Thyroid gland (tissue), 4 donors: Measurements from ENCODE around the gene GRM1. TPM values are rescaled to one million over a fixed set of nuclear protein-coding genes. Genes with fewer than 3 reads are reported as not detected.
"Not testable (repeated sequence)": the region's sequence is repeated elsewhere in the genome, so short reads cannot be mapped to it uniquely, and the experiment has no call there.

ENCODE experiments used
- DNase-seq, 2 donors: peaks; one replicate each; pipeline ENCODE4 v3.0.0-alpha.2; 2019
- H3K27ac ChIP-seq, 3 donors: fragments of 200-600 bp; sonication (generic); 1 replicate in 2 of 3; 2 replicates in 1 of 3; pipeline ENCODE4 v1.5.1; 2016 to 2019; ENCODE audit warnings: mild to moderate bottlenecking in 1 of 3, moderate library complexity in 1 of 3
- H3K27me3 ChIP-seq: fragments of 200-600 bp; sonication (generic); one replicate; pipeline ENCODE4 v1.5.1; 2019
- H3K36me3 ChIP-seq, 2 donors: fragments of 200-600 bp; sonication (generic); one replicate each; pipeline ENCODE4 v1.5.1; 2016 to 2019
- H3K4me1 ChIP-seq, 2 donors: fragments of 200-600 bp; sonication (generic); one replicate each; pipeline ENCODE4 v1.5.1; 2017 to 2019
- H3K4me3 ChIP-seq, 3 donors: fragments of 200-600 bp; sonication (generic); replicated peaks in 1 of 3; 1 replicate in 2 of 3; 2 replicates in 1 of 3; pipeline ENCODE4 v1.5.1; 2016; ENCODE audit warnings: mild to moderate bottlenecking in 1 of 3
- H3K9me3 ChIP-seq: fragments of 200-600 bp; sonication (generic); one replicate; pipeline ENCODE4 v1.5.1; 2017
- POLR2A ChIP-seq, 2 donors: fragments of 450-650 bp; IDR thresholded peaks; one replicate each; pipeline ENCODE4 v1.6.1; 2017; ENCODE audit warnings: antibody characterized with exemption in 2 of 2, mild to moderate bottlenecking in 2 of 2, moderate library complexity in 1 of 2
- WGBS, 2 donors: methylation state at CpG; one replicate each; pipeline ENCODE4 v1.1.5; 2017; 5-methylcytosine and 5-hydroxymethylcytosine counted together
- intact Hi-C: fragments of 100-400 bp; cut with DNase I; formaldehyde crosslinking; loops from one replicate; pipeline ENCODE4 v1.15.1; 2023
- total RNA-seq, 4 donors: library from RNA; depleted of rRNA; stranded (reverse); fragments of >200 nt; gene quantifications; one replicate each; pipeline ENCODE4 v1.2.3, GENCODE V29; 2016
- TF ChIP-seq, protein P1 (sequence below), 6 experiments: fragments of 200-600 bp in 3 of 6; fragments of 450-650 bp in 3 of 6; sonication (generic) in 3 of 6; IDR thresholded peaks; one replicate each; pipeline ENCODE4 v1.5.1; 2016 to 2019; ENCODE audit warnings: antibody characterized with exemption in 6 of 6, mild to moderate bottlenecking in 2 of 6, inconsistent platforms in 1 of 6, moderate library complexity in 1 of 6

GRM1 gene
- total RNA-seq, 4 donors from 2014 or later, result 0.29 to 2.5 (median 0.48) TPM

DNA sequence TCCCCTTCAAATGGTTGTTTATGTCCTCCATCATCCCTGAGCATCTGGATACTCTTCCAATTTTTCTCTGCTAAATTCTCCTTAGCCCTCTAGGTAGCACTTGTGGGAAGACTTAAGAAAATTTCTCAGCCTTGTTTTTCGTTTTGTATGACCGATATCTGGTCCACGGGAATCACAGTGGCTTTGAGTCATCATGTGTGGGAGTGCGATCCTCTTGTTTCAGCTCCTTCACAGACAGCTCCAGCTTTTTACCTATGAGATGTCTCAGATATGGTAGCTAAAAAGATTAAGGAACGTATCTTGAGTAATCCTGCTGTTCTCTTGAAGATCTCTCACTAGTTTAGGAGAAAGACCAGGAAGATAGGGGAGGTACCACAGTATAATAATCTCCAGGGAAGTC, 196.1 kb downstream of the GRM1 start:
- Histone ChIP-seq H3K4me3 (no peak overlapping the region), H3K36me3 (no peaks in the 10 kb centered on the region), H3K27me3 (no peaks in the 10 kb centered on the region), H3K9me3 (no peaks in the 10 kb centered on the region), H3K27ac (no peak overlapping the region), H3K4me1 (no peaks in the 10 kb centered on the region)
- intact Hi-C loops, result no loop called here
- WGBS, 2 donors, result 73 to 83% methylated on average over 5 of the region's 5 CpGs
- no peak for TF ChIP-seq POLR2A (IDR thresholded peaks at IDR 0.05)
- TF ChIP-seq, protein P1, sequence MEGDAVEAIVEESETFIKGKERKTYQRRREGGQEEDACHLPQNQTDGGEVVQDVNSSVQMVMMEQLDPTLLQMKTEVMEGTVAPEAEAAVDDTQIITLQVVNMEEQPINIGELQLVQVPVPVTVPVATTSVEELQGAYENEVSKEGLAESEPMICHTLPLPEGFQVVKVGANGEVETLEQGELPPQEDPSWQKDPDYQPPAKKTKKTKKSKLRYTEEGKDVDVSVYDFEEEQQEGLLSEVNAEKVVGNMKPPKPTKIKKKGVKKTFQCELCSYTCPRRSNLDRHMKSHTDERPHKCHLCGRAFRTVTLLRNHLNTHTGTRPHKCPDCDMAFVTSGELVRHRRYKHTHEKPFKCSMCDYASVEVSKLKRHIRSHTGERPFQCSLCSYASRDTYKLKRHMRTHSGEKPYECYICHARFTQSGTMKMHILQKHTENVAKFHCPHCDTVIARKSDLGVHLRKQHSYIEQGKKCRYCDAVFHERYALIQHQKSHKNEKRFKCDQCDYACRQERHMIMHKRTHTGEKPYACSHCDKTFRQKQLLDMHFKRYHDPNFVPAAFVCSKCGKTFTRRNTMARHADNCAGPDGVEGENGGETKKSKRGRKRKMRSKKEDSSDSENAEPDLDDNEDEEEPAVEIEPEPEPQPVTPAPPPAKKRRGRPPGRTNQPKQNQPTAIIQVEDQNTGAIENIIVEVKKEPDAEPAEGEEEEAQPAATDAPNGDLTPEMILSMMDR (IDR thresholded peaks at IDR 0.05), result no peak
- DNase-seq, result no peak

DNA sequence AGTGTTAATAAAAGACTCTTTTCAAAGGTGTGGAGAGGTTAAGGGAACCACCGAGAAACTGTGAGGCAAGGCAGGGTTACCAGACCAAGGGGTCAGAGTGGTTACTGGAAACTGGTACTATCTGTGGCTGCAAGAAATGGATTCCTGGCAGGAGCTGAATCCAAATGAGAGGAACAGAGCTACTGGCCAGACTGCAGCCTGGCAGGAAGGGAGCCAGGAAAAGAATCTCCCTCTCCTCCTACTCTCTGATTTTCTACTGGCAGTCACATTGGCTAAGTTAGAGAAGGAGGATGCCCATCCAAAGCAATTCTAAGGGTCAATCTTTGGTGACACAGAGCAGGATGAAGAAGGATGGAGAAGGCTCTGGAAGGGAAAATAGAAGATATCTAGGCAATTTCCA, 211.5 kb downstream of the GRM1 start:
- H3K27ac ChIP-seq, result no peak overlapping the region
- H3K4me1 ChIP-seq, result no peaks in the 10 kb centered on the region
- no peaks in the 10 kb centered on the region for H3K9me3 ChIP-seq
- DNase-seq, result no peak
- TF ChIP-seq, protein P1 (IDR thresholded peaks at IDR 0.05), result no peak
- no peak for TF ChIP-seq POLR2A (IDR thresholded peaks at IDR 0.05)
- H3K36me3 ChIP-seq, result no peaks in the 10 kb centered on the region
- H3K27me3 ChIP-seq, result no peaks in the 10 kb centered on the region
- no peak overlapping the region for H3K4me3 ChIP-seq
- intact Hi-C loops, result no loop called here
- 77 to 88% methylated on average over 1 of the region's 1 CpG for WGBS, 2 donors

DNA sequence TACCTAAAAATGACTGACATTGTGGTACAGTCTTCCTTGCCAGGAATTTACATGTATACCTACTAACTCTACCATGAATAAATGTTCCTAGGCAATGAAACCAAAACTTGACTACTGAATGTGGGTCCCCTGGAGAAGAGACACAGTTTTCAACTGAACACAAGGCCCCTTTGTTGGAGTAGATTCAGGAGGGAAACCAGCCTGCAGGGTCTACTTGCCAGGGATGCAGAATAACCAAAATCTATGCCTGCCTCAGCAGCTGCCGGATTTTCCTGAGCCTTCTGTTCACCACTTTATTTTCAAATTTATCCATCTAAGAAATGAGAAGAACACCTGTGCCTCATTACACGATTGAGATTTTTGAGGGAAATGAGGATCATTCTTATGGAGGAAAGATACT, 211.9 kb downstream of the GRM1 start:
- WGBS, 2 donors, result 76 to 89% methylated on average over 2 of the region's 2 CpGs
- DNase-seq, result no peak

DNA sequence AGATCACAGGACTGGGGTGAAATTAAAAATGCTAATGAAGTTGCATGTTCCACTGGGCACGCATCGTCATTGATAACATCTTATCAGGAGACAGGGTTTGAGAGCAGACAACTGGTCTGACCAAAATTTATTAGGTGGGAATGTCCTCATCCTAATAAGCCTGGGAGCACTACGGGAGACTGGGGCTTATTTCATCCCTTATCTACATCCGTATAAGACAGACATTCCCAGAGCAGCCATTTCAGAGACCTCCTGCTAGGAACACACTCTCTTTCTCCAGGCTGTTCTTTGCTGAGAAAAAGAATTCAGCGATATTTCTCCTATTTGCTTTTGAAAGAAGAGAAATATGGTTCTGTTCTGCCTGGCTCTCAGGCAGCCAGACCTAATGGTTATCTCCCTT, 214.8 kb downstream of the GRM1 start:
- WGBS, 2 donors, result 92% methylated on average over 5 of the region's 5 CpGs
- intact Hi-C loops, H3K4me1 ChIP-seq, H3K4me3 ChIP-seq, H3K36me3 ChIP-seq, H3K27ac ChIP-seq, H3K27me3 ChIP-seq, DNase-seq, H3K9me3 ChIP-seq: not testable (repeated sequence)

More for the DNA sequence above, 211.9 kb downstream of the GRM1 start:
- TF ChIP-seq POLR2A (IDR thresholded peaks at IDR 0.05), result no peak
- TF ChIP-seq, protein P1 (IDR thresholded peaks at IDR 0.05), result no peak
- intact Hi-C loops, result no loop called here
- Histone ChIP-seq H3K4me1 (no peaks in the 10 kb centered on the region), H3K4me3 (no peak overlapping the region), H3K27me3 (no peaks in the 10 kb centered on the region), H3K36me3 (no peaks in the 10 kb centered on the region), H3K9me3 (no peaks in the 10 kb centered on the region), H3K27ac (no peak overlapping the region)

DNA sequence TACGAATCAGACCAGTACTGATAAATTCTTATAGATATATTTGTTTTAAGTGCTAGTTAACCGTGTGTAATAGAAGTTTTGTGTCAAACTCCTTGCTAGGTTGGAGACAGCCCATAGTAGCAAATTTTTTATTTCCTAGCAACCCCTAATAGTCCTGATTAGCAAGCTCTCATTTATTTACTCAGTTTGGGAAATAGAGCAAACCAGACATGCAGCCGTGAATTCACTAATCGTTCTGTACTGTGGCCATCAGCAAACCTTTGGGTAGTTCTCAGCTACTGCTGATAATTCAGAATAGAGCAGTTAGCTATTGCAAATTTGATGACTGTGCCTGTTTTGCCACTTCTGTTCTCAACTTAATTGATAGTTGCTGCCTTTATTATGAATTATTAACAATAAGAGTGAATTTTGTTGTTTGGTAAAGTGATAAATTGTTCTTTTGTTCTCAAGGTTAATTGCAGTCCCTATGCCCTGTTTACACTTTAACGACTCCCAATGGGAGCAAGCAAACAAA, 215.8 kb downstream of the GRM1 start:
- Histone ChIP-seq H3K4me3 (no peak overlapping the region), H3K27ac (no peak overlapping the region), H3K4me1 (no peaks in the 10 kb centered on the region), H3K36me3 (no peaks in the 10 kb centered on the region), H3K27me3 (no peaks in the 10 kb centered on the region), H3K9me3 (no peaks in the 10 kb centered on the region)
- 79 to 87% methylated on average over 5 of the region's 5 CpGs for WGBS, 2 donors
- DNase-seq, result no peak
- intact Hi-C loops, result no loop called here
- no peak for TF ChIP-seq POLR2A (IDR thresholded peaks at IDR 0.05)
- TF ChIP-seq, protein P1 (IDR thresholded peaks at IDR 0.05), result no peak

DNA sequence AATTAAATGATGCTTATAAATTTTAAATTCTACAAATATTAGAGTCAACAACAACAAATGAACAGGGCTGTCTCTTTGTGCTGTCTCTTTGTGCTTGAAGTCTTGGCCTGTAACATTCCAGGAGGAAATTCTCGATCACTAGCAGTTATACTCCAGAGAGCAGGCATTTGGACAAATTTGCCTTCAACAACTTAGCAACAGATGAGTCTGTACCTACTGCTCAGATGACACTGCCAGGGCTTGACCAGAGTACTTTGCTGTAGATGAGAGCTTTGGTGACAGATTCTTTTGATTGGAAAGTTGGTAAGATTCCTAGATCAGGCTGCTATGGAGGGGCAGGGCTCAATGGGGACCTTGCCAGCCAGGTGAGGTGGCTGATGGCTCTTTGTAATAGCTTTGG, 217.2 kb downstream of the GRM1 start:
- Histone ChIP-seq H3K27me3 (no peaks in the 10 kb centered on the region), H3K9me3 (no peaks in the 10 kb centered on the region), H3K27ac (no peak overlapping the region), H3K4me1 (no peaks in the 10 kb centered on the region), H3K4me3 (no peak overlapping the region), H3K36me3 (no peaks in the 10 kb centered on the region)
- intact Hi-C loops, result no loop called here
- WGBS, 2 donors, result 44 to 49% methylated on average over 1 of the region's 1 CpG
- TF ChIP-seq POLR2A (IDR thresholded peaks at IDR 0.05), result no peak
- TF ChIP-seq, protein P1 (IDR thresholded peaks at IDR 0.05), result no peak
- no peak for DNase-seq
